GM12892 (cell line): ENCODE measurements around the gene WDFY3.

Experiments used
- POLR2A ChIP-seq: IDR thresholded peaks from 2 replicates; pipeline ENCODE4 v1.6.1; 2011; ENCODE audit warnings: low read depth, low read length, control low read depth
- POLR2AphosphoS5 ChIP-seq: IDR thresholded peaks from 2 replicates; pipeline ENCODE4 v1.6.1; 2011; ENCODE audit warnings: low read depth, low read length, control low read depth

DNA sequence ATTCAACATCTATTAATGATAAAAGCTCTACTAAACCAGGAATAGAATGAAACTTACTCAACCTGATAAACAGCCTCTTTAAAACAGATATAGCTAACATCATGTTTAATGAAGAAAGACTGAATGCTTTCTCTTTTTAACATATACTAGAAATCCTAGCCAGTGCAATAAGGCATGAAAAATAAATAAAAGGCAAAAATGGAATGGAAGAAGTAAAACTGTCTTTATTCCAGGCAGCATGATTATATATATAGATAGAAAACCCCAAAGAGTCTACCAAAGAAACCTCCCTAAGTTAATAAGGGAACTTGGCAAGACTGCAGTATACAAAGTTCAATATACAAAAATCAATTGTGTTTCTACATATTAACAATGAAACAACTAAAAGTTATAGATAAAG, 25.5 kb downstream of the WDFY3 start:
- TF ChIP-seq POLR2AphosphoS5, result no peak
- no peak for TF ChIP-seq POLR2A
